Dermis blood vessel endothelial cell (primary cell): ENCODE measurements around the gene NBEAL2. TPM values are rescaled to one million over a fixed set of nuclear protein-coding genes. Genes with fewer than 3 reads are reported as not detected.
A peak's percentile ranks its signal among the peaks of the same experiment; 100 is the strongest.

Experiments used
- DNase-seq: peaks from one replicate; pipeline ENCODE4 v3.0.0; 2010
- total RNA-seq: library from RNA; depleted of rRNA; stranded (reverse); fragments of >200 nt; gene quantifications from 2 replicates; pipeline ENCODE4 v1.2.3, GENCODE V29; 2014

Gene NBEAL2, protein sequence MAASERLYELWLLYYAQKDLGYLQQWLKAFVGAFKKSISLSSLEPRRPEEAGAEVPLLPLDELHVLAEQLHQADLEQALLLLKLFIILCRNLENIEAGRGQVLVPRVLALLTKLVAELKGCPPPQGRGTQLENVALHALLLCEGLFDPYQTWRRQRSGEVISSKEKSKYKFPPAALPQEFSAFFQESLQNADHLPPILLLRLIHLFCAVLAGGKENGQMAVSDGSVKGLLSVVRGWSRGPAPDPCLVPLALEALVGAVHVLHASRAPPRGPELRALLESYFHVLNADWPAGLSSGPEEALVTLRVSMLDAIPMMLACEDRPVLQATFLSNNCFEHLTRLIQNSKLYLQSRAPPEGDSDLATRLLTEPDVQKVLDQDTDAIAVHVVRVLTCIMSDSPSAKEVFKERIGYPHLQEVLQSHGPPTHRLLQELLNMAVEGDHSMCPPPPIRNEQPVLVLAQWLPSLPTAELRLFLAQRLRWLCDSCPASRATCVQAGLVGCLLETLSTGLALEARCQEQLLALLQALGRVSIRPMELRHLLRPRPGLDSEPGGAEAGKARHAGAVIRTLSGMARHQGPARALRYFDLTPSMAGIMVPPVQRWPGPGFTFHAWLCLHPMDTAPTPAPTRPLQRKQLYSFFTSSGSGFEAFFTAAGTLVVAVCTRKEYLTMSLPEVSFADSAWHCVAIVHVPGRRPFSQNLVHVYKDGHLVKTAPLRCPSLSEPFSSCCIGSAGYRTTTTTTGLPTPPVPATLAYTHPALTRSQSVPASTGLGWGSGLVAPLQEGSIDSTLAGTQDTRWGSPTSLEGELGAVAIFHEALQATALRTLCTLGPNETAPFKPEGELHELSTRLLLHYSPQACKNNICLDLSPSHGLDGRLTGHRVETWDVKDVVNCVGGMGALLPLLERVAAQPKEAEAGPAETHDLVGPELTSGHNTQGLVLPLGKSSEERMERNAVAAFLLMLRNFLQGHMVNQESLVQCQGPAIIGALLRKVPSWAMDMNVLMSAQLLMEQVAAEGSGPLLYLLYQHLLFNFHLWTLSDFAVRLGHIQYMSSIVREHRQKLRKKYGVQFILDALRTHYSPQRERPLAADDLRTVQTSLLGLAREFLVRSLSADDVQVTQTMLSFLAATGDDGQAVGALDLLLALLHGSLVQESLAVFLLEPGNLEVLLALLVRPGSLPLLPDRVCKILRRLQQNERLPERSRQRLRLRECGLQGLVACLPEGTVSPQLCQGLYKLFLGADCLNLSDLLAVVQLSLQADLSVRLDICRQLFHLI (N-terminal part only)
- 30.6 and 52.2 TPM in 2 replicates for total RNA-seq

DNA sequence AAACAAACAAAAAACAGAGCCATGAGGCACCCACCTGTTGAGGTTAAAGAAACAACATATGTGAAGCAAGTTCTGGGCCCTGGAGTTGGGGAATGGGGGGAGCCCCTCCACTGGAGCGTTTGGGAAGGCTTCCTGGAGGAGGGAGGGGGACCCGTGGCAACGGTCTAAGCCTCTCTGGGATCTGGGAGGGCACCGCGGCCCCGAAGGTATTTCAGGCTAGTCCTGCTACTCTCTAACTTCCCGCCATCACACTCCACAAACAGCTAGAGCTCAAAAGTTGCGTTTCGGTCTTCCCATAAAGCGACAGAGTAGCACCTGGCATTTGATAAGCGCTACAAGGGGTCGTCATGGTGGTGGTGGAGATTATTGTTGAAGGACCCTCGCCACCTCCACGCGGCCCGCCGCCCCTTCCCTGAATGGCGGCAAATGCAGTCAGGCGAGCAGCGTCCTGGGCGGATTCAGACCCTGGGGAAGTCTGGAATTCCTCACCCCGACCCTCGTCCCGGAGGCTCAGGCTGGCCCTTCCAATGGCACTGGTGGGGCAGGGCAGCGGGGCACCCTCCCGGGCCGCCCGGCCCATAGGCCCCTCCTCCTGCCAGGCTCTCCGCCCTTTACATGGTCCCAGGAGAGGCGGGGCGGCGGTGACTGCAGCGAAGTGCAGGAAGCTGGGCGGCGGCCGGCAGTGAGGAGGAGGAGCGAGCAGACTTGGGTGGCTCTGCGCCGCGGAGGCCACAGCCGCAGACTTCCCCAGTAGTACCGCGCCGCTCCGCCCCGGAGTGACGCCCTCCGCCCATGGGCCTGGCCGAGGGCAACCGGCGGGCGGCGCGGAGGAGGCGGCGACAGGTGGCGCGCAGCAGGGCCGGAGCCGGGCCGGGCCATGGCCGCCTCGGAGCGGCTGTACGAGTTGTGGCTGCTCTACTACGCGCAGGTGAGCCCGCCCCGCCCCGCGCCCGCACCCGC is at the start of gene NBEAL2:
NBEAL2 (plus strand) TSS at position 682 of the 960 bp plus-strand sequence; CDS start at position 878, 196 bp downstream.
- peak; percentile 95 for DNase-seq

DNA sequence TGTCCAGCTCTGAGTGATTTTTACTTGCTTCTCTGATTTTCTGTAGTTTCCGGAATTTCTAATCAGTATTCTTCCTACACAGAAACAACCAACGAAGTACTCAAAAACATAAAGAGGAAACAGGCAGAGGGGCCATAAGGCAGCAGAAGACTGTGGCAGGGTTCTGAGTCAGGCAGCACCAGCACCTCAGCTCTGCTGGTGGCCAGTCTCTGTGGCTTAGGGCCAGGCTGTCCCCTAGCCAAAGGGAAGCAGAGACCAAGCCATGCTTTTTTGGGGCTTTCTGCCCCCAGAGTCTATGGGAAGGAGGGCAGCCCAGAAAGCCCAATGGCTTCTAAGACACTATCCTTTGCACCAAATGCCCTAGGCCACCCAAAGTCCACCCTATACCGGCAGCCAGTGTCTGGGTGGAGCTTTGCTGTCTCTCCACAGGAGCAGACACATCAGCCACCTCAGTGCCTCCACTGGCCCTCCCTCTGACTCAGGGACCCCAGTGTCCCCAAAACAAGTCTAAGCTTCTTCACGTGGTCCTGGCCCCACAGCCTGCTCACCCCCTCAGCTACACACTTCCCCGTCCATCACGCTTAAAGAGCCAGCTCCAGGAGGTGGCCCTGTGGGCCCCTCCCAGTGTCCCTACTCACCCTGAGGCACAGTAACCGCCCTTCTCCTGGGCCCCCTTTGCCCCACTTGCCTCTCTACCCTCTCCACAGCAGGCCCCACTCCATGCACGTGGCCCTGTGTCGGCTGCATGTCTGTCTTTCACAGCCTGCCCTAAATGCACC is 49.1 kb upstream of the NBEAL2 start:
- DNase-seq: peak; percentile 62

DNA sequence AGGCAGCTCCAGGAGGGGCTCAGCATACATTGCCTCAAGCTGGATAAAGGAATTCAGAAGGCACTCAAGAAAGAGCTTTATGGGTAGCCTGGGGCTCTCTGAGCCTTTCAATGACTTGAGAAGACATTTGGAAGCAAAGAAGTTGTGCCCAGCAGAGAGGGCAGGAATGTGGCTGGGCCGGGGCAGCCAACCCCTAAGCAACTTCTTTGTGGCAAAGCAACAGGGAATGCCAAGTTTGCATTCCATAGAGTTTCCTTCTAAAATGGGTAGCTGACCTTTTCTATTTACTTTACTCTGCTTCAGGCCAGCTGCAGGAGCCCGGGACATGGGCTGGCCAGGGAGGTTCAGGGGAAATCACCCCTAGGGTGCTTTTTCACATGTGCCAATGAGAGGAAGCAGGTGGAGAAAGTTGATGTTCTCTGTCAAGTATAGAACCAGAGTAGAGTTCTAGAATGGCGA is 48.5 kb upstream of the NBEAL2 start:
- DNase-seq: peak; percentile 52

DNA sequence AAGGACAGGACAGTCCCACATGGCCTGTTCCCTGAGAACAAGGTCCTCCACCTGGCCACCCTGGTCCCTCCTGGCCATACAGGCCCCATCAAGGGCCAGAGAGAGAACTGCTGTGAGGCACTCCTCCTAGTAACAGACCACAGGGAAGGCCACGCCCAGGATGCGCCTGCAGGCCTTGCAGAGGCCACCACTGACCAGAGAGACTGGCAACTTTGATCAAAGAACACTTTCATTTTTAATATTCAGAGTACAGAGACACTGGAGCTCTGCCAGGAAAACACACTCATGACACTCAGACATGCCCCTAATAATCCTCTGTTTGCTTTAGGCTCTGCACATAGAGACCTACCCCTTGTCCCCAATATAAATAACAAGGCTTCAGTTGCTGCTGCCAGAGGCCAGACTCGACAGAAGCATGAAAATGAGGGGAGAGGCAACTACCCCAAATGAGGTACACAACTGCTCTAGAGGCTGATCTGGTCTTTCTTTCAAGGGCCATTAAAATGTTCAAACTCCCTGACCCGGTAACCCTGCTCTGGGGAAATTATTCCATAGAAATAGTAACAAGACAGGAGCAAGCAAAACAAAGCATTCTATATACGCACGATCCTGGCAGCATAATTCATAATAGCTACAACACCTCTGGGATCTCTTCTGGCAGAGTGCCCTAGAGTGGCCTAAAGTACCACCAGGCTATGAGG is 47.7 kb upstream of the NBEAL2 start:
- DNase-seq: peak; percentile 75

DNA sequence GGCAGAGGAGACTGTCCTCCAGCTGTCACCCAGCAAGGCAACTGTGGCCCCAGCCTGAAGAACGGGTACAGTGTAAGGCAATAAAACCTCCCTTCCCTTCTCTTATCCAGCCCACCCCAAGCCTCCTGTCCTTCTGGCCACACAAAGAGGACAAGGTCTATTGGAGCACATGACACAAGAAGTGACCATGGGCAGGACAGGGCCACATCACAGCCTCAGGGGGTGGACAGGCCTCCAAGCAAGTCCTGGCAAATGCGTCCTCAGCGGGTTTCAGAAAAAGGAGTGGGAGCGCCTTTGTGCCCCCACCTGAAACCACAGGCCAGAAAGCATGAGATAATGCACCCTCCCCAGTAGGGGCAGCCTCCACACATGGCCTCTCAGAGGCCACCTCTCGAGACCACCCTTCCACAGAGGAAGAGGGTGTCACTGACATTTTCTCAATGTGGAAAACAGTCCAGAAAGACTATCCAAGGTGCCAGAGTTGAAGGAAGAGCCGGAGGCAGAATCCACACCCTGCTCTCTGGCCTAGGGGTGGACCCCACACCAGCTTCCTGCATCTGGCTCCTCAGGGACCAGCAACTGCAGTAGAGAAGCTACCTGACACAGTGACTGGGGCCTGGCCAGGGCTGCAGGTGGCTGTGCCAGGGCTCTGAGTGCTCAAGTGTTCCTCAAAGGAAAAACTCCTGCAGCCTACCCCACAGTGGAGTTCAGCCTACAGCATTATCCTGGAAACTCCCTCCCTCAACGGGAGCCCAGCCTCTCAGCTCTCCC is 46.8 kb upstream of the NBEAL2 start:
- DNase-seq: no peak

DNA sequence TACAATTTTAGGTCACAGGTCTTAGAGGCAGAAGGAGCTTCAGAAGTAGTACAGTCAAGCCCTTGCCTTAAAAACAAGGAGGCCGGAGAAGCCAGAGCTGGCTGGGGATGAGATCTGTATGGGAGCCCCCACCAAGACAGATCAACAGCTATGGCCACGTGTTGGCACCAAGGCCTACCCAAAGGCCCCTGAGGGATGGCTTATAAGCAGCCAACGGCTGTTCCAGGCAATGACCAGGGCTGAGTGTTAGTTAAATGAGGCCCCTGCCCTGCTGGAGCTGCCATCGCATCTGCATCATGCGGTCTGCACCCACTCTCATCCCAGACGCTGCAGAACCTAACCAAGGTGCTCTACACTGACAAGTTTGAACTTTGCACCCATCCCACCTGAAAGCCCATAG is 46.2 kb upstream of the NBEAL2 start:
- no peak for DNase-seq

DNA sequence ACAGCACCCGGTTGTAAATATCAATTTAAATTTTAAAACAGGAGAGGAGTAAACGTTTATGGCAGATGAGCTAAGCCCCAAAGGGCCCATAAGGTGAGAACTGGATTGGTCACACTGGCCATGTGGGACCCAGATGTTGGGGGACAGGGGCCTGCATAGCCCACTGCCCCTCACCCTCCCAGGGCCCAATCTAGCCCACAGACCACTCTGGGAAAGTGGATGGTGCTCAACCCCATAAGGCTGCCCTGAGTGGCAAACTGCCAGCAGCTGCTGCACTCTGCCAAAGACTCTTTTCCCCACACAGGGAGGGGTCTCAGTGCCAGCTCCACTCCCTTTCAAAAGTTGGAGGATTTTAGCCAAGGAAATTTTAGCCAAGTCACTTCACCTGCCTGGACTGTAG is 45.4 kb upstream of the NBEAL2 start:
- DNase-seq: no peak

DNA sequence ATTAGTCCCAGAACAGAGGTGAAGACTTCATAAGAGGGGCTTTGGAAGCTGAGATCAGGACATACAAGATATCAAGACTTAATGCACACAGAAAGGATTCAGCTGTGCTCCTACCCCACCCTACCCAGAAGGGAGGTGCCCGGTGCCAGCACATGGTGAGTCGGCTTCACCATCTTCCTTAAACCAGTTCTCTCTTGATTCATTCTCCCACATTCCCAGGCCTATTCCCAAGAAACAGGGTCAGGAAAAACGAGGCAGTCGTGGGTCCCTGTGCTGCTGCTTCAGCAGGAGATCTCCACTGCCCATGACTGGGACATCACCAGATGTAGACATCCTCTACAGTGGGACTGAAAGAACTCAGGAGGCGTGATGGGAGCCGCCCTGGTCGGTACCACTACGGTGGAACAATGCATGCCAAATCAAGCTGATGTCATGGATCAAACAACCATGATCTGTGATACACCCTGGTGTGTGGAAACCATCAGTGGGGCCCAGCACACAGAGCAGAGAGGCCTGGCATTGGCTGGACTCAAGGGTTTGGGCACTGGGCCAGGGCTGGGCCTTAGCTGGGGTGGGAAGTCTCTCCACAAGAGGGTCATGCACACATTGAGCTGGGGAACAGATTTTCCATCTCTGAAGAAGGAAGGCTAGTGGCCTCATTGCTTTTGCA is 44.8 kb upstream of the NBEAL2 start:
- DNase-seq: peak; percentile 32

DNA sequence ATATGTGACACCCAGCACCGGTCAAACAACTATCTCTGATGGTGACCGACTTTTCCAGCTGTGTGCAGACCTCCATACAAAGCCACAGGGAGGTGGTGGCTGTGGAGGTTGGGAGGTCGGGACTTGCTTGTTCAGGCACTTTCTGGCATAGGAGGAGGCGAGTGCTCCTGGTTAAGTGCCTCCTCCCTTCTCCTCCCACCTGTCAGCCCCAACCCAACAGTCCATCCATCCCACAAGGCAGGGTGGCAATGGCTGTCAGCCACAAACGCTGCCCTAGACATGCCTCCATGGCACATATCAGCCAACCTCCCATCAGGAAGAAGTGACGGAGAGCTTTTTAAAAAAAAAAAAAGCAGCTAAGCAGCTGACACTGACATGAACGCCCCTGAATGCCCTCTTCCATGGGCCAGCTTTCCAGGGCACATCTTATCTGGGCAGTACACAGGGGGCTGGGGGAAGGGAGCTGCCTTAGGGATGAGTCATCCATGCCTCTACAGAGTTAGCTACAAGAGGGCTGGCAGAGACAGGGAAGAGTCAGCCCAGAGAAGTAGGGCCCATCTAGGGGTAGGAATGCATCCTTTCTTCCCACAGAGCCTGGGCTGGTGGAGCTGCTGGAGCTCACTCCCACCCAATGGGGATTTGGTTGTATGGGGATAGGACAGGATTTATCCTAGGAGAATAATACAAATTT is 44.2 kb upstream of the NBEAL2 start:
- peak; percentile 97 for DNase-seq

DNA sequence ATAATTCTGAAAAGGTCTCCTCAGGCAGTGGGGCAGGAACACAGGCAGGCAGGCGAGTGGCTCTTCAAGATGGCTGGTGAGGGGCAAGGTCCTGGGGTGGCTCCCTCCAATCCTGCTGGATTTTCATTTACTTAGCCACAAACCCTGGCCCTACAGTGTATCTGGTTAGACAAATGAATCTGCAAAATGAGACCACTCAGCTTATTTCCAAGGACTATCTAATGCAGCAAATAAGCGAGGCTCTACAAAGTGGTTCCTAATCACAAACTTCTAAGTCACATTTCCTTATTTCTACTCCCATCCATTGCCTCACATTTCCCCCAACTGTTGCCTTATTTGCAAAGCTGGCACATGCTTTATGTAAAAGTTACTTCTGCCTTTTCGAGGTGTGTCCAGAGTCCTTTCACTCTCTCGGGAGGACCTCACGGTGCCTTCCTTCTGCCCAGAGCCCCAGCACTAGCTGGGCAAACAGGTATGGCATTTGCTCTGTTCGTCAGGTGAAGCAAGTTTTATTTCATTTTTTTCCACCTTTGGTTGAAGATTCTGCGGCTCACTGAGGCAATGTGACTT is 43.4 kb upstream of the NBEAL2 start:
- DNase-seq: no peak

DNA sequence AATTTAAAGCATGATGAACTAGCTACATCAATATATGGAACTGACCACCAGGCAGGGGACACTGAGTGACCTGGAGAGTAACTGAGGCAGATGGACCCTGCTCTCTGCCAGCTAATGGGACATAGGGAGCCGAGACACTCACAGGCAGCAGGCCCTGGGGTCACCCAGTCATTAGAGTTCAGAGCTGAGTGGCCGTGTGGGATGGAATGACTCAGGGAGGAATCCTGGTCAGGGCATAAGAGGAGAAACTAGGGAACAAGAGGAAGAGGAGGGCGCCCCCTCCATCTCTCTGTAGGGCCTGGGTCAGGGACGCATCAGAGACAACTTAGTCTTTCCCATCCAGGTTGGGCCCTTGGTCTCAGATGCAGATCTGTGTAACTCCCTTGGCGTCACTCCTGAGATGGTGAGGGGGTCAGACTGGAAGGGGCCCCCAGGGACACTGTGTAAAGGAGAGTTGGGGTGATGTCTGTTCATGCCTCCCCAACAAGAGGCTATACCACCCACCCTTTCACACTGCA is 42.7 kb upstream of the NBEAL2 start:
- no peak for DNase-seq

DNA sequence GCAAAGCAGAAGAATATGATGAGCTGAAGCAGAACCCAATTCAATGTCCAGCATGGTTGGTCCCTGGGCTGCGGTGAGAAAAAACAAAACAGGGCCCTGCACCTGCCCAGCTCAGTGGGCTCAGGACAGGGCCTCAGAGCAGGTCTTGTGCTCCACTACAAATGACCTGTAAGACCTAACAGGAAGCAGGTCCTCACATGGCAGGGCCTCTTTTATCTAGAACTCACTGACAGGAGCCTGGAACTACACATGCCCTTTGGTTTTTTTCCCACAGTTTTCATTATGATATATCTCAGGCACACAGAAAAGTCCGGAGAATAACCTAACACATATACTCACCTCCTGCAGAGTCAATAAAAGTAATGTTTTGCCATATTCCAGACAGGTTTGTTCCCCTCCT is 41.3 kb upstream of the NBEAL2 start:
- DNase-seq: no peak

DNA sequence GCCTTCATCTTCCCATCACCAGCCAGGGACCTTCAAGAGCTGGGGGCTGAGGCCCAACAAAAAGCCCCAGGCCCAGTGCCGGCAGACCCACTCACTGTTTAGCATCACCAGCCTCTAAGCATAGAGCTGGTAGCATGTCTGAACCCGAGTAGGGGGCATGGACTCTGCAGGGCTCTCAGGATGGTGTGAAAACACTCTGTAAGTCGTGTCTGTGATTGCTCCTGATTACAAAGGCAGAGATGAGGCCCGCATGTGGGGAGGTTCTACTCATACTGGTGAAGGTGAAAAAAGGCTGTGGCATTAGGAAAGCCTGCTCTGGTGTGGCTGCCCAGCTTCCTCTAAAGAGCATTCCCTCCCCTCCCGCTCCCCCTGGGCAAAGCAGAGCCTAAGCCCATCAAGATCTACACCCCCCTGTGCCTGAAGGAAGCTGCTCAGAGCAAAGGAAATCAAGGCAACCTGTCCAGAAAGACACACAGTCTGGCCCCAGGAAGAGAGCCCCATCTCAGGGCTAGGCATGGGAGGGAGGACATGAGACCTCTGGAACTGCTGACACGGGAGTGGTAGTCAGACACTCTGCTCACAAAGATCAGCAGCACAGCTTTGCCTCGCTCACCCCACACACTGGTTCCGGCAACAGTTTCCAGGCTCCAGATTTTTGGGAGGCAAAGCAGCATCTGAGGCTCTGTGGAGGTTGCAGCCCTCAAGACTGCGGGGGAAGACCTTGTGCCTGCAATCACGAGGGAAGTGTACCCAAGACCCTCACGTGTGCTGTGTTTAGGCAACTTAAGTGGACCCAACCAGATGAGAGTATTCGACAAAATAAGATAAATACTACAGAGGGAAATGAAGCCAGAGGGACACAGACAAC is 39.7 kb upstream of the NBEAL2 start:
- no peak for DNase-seq

DNA sequence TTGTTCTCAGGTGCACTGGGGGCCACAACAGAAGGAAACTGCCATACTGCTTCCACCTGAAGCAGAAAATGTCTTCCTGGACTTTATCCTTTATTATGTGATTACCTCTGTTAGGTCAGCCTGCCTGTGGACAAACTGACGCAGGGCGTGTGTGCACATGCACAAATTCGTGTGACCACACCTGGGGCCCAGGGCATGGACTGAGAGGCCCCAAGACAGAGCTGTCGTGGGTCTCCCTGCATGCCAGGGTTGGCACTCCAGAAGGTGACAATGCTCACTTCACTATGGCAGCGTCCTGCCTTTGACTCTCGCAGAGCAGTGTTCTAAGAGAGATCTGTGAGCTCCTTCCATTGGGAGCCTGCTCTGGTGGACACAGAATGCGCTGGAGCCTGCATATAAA is 37.4 kb upstream of the NBEAL2 start:
- no peak for DNase-seq

DNA sequence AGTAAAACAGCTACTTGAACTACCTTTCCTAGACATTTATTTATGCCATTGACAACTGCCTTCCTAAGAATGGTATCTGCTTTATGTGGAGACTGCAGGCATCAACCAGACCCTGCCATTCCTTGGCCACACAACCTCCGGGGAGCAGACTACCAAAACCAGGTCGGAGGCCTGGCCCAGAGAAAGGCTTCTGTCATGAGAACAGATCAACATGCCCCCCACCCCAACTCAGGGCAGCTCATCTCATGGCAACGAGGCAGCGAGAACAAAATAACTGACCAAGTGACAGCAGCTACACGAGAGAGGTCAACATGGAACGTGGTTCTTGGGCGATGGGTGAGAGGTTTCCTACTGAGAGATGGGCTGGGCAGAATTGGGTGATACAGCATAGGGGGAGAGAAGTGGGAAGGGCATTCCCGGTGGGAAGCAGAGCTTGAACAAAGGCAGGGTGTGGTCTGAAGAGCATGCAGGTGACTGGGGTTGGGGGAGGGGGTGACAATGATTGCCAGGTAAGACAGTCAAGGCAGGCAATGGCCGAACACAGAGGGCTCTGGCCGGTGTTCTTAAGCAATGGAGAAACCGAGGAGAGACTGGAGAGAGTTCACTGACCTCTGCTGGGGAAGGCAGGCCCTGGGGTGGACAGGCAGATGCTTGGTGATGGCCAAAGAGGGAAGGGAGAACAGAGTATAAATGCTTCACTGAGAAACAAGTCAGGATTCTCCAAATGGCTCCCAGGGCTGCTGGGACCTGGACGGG is 36.8 kb upstream of the NBEAL2 start:
- DNase-seq: no peak
